ENCODE data around the gene ATF2. TPM values are rescaled to one million over a fixed set of nuclear protein-coding genes. Genes with fewer than 3 reads are reported as not detected.
A peak's percentile ranks its signal among the peaks of the same experiment; 100 is the strongest.

ATF2 gene
- total and polyA plus RNA-seq, 2 of the 4 experiments (the other 2 are of a cell fraction), result 23.2 to 60.0 TPM

- no peak overlapping the region for H2AFZ ChIP-seq (replicated peaks; ENCODE audit: low read length, poor library complexity)
- H4K5ac ChIP-seq (ENCODE audit: low read depth, low read length), result no peak overlapping the region
- H3K9ac ChIP-seq (ENCODE audit: low read depth, low read length), result no peak overlapping the region
- DNase-seq (peak; percentile 58), ATAC-seq (ENCODE audit: low read depth) (peak; percentile 96)
- intact Hi-C loops (cut with micrococcal nuclease) (loop anchor here (2.0 to 5.0 kb wide), 3 partner anchors 252 to 1066 kb away; no protein-coding TSS in a partner anchor), in situ Hi-C loops (cut with MboI; ENCODE audit: low sequenced_read_pairs) (loop anchor here (25.0 kb wide), 2 partner anchors 232 to 1057 kb away; partner anchors contain the start of genes EVX2, HOXD12 and HOXD13), dilution Hi-C loops (cut with HindIII; ENCODE audit: low sequenced_read_pairs, unreplicated experiment) (no loop called here)
- no peak overlapping the region for H3K27ac ChIP-seq (ENCODE audit: insufficient read depth, low read length)
- no peak overlapping the region for H2BK5ac ChIP-seq (ENCODE audit: low read depth, low read length, poor library complexity, severe bottlenecking)
- no peaks in the 10 kb centered on the region for H3K9me3 ChIP-seq (ENCODE audit: control insufficient read depth, insufficient read depth, low read length)
- no peak overlapping the region for H3K4ac ChIP-seq (ENCODE audit: low read depth, low read length)
- H3K27me3 ChIP-seq (ENCODE audit: control insufficient read depth, insufficient read depth, low read length), result no peaks in the 10 kb centered on the region
- no peak overlapping the region for H3K23ac ChIP-seq (ENCODE audit: low read depth, low read length)
- peaks cover 2% of the 10 kb centered on the region; the same call in 1 of the 2 replicates for H3K4me1 ChIP-seq (ENCODE audit: control insufficient read depth, insufficient read depth, low read length)
- POLR2A ChIA-PET (ENCODE audit: unreplicated experiment), result no interaction called here
- BruUV-seq (replicated peaks), result no TSS peak
- H2BK120ac ChIP-seq (ENCODE audit: low read depth, low read length), result no peak overlapping the region
- H3K18ac ChIP-seq (ENCODE audit: low read depth, low read length), result no peak overlapping the region
- no peak overlapping the region for H2AK9ac ChIP-seq (replicated peaks; ENCODE audit: low read depth, low read length, poor library complexity)
- H2AK5ac ChIP-seq (ENCODE audit: low read depth, low read length), result no peak overlapping the region
- H3K79me1 ChIP-seq (ENCODE audit: low read depth in 1 of 2, low read length in 2 of 2), result no peaks in the 10 kb centered on the region
- no peak overlapping the region for H4K91ac ChIP-seq (ENCODE audit: insufficient read depth, low read depth, low read length)
- no peaks in the 10 kb centered on the region for H3K36me3 ChIP-seq (ENCODE audit: control insufficient read depth, insufficient read depth, low read length)
- no peak overlapping the region for H2BK15ac ChIP-seq (ENCODE audit: low read depth, low read length)
- H3K14ac ChIP-seq (replicated peaks; ENCODE audit: low read depth, low read length), result no peak overlapping the region
- WGBS, 2 experiments (ENCODE audit: extremely low coverage in 2 of 2, insufficient read length in 1 of 2), result 96% methylated on average over 3 of the region's 5 CpGs; no CpG with 5 or more reads in 1 of the 2 experiments
- CTCF ChIA-PET, result interaction anchor here (0.7 to 1.7 kb wide), 6 partner anchors 10 to 318 kb away, joined by 3 to 5 read pairs (median 3); no protein-coding TSS in a partner anchor
- H4K8ac ChIP-seq (ENCODE audit: low read depth in 2 of 2, low read length in 2 of 2), result no peak overlapping the region
- no peak overlapping the region for H3K4me2 ChIP-seq (ENCODE audit: low read depth, low read length)
- H4K20me1 ChIP-seq (ENCODE audit: insufficient read depth, low read length), result no peaks in the 10 kb centered on the region
- 0 out of 2 replicates have a peak, but pooled peaks cover 3% of the 10 kb centered on the region for H3K9me1 ChIP-seq (ENCODE audit: insufficient read depth, low read length)
- H2BK20ac ChIP-seq (ENCODE audit: low read depth, low read length), result no peak overlapping the region
- H3K56ac ChIP-seq (ENCODE audit: extremely low read depth, insufficient read depth, low read length), result no peak overlapping the region
- no peak overlapping the region for H3K4me3 ChIP-seq (ENCODE audit: insufficient read depth, low read depth, low read length)
- TF ChIP-seq RCOR1 (IDR thresholded peaks at IDR 0.05; ENCODE audit: insufficient replicate concordance, low read length) (no peak), RAD21 (IDR thresholded peaks at IDR 0.05; ENCODE audit: low read length) (peak; percentile 71), NFE2L2 (IDR thresholded peaks at IDR 0.05; ENCODE audit: low read depth, low read length) (no peak), SMC3 (IDR thresholded peaks at IDR 0.05; ENCODE audit: low read depth, low read length) (peak; percentile 42), ELK1 (IDR thresholded peaks at IDR 0.05; ENCODE audit: borderline replicate concordance, low read depth, low read length) (no peak), BHLHE40 (IDR thresholded peaks at IDR 0.05; ENCODE audit: low read depth, low read length) (no peak), MXI1 (IDR thresholded peaks at IDR 0.05; ENCODE audit: borderline replicate concordance, low read depth, low read length) (no peak), CHD1 (IDR thresholded peaks at IDR 0.05; ENCODE audit: low read depth, low read length) (no peak), CEBPB (IDR thresholded peaks at IDR 0.05; ENCODE audit: low read depth, low read length) (0 out of 2 replicates have a peak, but pooled peaks have one; percentile 2), MAFK (IDR thresholded peaks at IDR 0.05; ENCODE audit: low read depth, low read length) (no peak), MAZ (IDR thresholded peaks at IDR 0.05; ENCODE audit: borderline replicate concordance, low read depth, low read length) (no peak), POLR2A (IDR thresholded peaks at IDR 0.05; ENCODE audit: low read depth, low read length) (no peak), RFX5 (IDR thresholded peaks at IDR 0.05; ENCODE audit: low read depth, low read length) (no peak), FOS (IDR thresholded peaks at IDR 0.05; ENCODE audit: low read depth, low read length) (no peak)
- TF ChIP-seq, protein P1, sequence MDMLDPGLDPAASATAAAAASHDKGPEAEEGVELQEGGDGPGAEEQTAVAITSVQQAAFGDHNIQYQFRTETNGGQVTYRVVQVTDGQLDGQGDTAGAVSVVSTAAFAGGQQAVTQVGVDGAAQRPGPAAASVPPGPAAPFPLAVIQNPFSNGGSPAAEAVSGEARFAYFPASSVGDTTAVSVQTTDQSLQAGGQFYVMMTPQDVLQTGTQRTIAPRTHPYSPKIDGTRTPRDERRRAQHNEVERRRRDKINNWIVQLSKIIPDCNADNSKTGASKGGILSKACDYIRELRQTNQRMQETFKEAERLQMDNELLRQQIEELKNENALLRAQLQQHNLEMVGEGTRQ (IDR thresholded peaks at IDR 0.05; ENCODE audit: low read depth, low read length), result no peak
Measured at GRCh38 chr2:175030380-175031271, 137.4 kb downstream of the ATF2 start.

Data from IMR-90 (cell line).